Stimulated activated naive CD8-positive, alpha-beta T cell treated with anti-CD3 and anti-CD28 coated beads, Interleukin-15, Interleukin-2, amounts not matched to agents 100 U/mL and 50 U/mL, for 24 hours (primary cell): ENCODE results near the gene B3GALT5.

Experiments used
- ATAC-seq: fragments of 150-1000 bp; cut with Tn5 transposase; one replicate; pipeline ENCODE4 v1.10.0; 2021
- DNase-seq: peaks from one replicate; pipeline ENCODE4 v3.0.0; 2021

B3GALT5 gene

GRCh38 chr21:39696618-39697017 is 83.9 kb downstream of the B3GALT5 start:
- DNase-seq (no peak), ATAC-seq (no peak)

GRCh38 chr21:39700318-39700717 is 87.6 kb downstream of the B3GALT5 start:
- no peak for ATAC-seq
- no peak for DNase-seq

- DNase-seq (no peak), ATAC-seq (no peak)
Measured at GRCh38 chr21:39703578-39703977, 90.8 kb downstream of the B3GALT5 start.

- no peak for ATAC-seq
Measured at GRCh38 chr21:39705849-39706248, 93.1 kb downstream of the B3GALT5 start.

GRCh38 chr21:39707316-39707715 is 94.6 kb downstream of the B3GALT5 start:
- no peak for ATAC-seq

More at GRCh38 chr21:39705849-39706248, 93.1 kb downstream of the B3GALT5 start:
- DNase-seq: no peak

GRCh38 chr21:39710866-39711265 is 98.1 kb downstream of the B3GALT5 start:
- no peak for ATAC-seq
- DNase-seq: no peak

More at GRCh38 chr21:39707316-39707715, 94.6 kb downstream of the B3GALT5 start:
- no peak for DNase-seq

GRCh38 chr21:39712273-39712672 is 99.5 kb downstream of the B3GALT5 start:
- DNase-seq (no peak), ATAC-seq (no peak)

GRCh38 chr21:39712976-39713375 is 100.2 kb downstream of the B3GALT5 start:
- DNase-seq (no peak), ATAC-seq (no peak)

GRCh38 chr21:39713905-39714304 is 101.2 kb downstream of the B3GALT5 start:
- ATAC-seq (no peak), DNase-seq (no peak)

- ATAC-seq (no peak), DNase-seq (no peak)
Measured at GRCh38 chr21:39714331-39714730, 101.6 kb downstream of the B3GALT5 start.

- no peak for ATAC-seq
- peak; percentile 56 for DNase-seq
Measured at GRCh38 chr21:39715804-39716397, 103.2 kb downstream of the B3GALT5 start.

GRCh38 chr21:39720126-39720778 is 107.5 kb downstream of the B3GALT5 start:
- ATAC-seq (no peak), DNase-seq (no peak)

GRCh38 chr21:39721885-39722284 is 109.1 kb downstream of the B3GALT5 start:
- no peak for ATAC-seq
- no peak for DNase-seq
